ENCODE measurements around the gene CRP.

GRCh38 chr1:159663552-159663951 is 50.8 kb downstream of the CRP start:
- TF ChIP-seq EZH2 (IDR thresholded peaks at IDR 0.05; ENCODE audit: borderline replicate concordance) (no peak), CTCF (IDR thresholded peaks at IDR 0.05; ENCODE audit: poor library complexity) (no peak)

Measured in hepatocyte (in vitro differentiated cells).